GM18511 (cell line): Measurements from ENCODE around the gene TMTC4.
"Not testable (repeated sequence)": the region's sequence is repeated elsewhere in the genome, so short reads cannot be mapped to it uniquely, and the experiment has no call there.

Experiments
- ATAC-seq: cut with Tn5 transposase; IDR thresholded peaks from one replicate; pipeline ENCODE4 v1.9.1; 2021; ENCODE audit warnings: mild to moderate bottlenecking, moderate library complexity; ENCODE audit not compliant: unreplicated experiment

Gene TMTC4

DNA sequence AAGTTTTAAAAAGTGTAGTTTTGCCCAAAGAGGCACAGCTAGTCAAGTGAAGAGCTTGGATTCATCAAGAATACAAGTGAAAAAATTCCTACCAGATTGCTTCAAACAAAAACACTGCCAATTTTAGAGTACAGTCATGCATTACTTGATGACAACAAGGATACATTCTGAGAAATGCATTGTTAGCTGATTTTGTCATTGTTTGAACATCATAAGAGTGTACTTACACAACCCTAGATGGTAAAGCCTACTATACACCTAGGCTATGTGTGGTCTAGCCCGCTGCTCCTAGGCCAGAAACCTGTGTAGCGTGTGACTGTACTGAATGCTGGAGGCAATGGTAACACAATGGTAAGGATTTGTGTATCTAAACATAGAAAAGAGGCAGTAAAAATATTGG is 41.1 kb downstream of the TMTC4 start:
- no peak for ATAC-seq

DNA sequence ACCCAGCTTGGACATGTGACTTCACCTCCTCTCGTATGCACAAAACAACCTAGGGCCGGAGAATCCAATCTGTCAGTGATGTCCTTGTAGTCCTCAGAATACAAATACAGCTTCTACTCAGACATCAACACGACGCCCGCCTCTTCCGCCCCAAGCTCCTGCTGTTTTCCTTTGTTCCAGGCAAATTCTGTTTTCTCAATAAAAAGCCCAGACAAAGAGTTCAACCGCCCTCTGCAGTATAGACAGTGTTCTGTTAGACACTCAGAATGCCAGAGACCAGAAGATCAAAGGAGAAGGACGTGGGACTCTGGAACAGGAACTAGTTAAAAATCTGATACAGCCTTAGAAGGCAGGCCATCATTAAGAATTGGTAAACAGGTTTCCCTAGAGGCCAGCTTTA is 44.0 kb downstream of the TMTC4 start:
- no peak for ATAC-seq

DNA sequence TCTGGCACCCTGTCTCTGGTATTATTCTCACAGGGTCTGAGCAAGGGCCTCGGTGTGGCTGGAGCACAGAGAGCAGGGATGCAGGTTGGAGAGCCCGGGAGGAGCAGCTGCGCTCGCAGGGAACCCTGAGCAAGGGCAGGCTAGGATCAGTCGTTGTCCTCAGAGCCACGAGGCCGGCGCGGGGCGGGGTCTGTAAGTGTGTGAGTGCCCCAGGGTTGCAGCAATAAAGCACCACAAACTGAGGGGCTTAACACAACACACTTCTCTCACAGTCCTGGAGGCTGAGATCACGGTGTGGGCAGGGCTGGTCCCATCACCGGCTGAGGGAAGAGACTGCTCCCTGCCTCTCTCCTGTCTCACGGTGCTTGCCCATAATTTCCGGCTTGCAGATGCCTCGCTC is 47.5 kb downstream of the TMTC4 start:
- ATAC-seq: no peak

DNA sequence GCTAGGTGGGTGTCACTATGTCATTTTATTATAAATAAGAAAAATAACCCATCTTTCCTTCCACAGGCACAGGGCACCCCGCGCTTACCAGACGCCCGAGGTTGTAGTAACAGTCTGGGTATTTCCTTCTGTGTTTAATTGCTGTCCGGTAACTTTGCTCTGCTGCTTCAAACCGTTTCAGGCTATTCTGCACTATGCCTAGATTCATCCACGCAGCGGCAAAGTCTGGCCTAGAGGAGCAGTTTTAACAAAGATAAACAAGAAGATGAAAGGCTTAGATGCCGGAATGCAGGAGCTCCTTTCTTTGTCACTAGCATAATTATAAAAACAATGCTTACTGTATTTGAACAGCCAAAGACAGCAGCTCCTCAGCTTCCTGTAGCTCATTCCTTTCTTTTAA is 49.1 kb downstream of the TMTC4 start:
- no peak for ATAC-seq

DNA sequence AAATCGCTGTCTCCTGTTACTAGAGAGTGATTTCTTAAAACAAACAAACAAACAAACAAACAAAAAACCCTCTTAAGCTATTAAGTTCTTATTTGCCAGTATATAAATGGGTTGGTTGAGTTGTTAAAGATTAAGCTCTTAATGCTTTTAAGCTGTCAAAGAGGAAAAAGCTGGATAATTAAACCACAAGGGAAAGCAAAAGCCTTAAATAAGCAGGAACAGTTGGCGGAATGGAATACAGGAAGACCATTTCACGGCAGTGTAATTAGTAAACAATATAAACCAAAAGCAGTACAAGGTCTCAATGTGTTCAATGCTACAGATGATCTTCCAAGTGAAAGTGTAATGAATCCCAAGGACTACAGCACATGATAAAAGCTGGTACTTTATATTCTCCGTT is 53.8 kb downstream of the TMTC4 start:
- ATAC-seq: no peak

DNA sequence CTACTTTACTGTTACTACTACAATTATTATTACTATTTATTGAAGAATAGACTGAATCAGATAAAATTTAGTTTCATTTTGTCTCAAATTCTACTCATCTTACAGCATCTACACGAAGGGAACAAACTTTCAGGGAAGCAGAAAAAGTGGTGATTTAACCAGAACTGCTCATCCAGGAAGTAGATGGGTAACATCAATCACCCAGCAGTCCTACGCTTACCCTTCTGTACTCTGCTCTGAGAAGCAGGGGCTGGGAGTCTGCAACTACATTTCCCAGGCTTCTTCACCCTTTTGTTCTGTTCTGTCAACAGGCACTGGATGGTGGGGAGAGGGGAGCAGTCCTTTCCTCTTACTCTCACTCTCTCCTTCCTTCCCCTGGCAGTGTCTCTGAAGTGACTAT is 54.7 kb downstream of the TMTC4 start:
- no peak for ATAC-seq

DNA sequence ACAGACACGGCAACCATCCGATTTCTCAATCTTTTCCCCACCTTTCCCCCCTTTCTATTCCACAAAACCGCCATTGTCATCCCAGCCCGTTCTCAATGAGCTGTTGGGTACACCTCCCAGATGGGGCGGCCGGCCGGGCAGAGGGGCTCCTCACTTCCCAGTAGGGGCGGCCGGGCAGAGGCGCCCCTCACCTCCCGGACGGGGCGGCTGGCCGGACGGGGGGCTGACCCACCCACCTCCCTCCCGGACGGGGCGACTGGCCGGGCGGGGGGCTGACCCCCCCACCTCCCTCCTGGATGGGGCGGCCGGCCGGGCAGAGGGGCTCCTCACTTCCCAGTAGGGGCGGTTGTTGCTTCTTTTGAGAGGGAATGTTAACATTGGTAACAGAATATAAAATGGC is 55.7 kb downstream of the TMTC4 start:
- not testable (repeated sequence) for ATAC-seq

DNA sequence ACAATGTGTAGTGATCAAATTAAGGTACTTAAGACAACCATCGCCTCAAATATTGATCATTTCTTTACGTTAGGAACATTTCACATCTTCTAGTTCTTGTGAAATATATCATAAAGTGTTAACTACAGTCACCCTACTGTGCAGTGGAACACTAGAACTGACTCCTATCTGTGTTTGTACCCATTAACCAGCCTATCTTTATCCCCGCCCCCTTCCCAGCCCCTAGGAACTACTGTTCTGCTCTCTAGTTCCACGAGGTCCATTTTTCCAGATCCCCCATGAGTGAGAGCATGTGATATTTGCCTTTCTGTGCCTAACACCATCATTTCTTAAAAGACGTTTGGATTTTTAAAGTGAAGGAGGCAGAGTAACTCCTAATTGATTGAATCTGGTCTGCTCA is 61.6 kb downstream of the TMTC4 start:
- ATAC-seq: no peak

DNA sequence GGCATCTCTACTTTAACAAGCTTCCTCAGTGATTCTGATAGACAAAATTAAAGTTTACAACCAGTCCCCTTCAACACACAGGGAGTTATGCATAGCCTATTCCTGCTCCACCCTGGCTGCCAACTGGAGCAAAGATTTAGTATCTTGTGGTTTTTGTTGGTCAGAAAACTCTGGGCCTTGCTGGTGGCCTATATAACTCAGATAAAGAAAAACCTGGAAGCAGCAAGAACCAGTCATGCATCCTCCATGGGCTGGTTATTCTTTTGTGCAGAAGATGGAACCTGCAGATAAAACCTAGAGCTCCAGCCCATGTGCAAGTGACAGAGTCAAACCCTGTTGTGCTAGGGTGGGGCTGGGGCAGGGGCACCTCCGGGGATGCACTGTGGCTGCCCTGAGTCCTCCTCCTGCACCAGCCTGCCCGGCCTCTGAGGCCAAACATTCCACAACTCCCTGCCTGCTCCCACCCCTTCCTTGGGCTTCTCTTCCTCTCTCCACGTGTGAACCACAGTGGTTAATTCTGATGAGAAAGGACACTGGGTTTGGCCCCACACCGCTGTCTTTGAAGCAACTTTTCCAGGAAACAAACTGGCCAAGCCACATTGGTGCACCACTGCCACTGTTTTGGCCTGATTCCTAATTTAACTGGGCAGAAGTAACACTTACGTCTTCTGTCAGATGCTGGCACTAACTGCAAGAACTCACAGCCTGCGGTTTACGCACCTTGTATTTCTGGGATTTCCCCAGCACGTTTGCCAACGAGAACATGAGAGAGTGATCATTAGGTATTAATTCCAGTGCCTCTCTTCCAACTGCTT is 62.7 kb downstream of the TMTC4 start:
- ATAC-seq: peak; percentile 41

DNA sequence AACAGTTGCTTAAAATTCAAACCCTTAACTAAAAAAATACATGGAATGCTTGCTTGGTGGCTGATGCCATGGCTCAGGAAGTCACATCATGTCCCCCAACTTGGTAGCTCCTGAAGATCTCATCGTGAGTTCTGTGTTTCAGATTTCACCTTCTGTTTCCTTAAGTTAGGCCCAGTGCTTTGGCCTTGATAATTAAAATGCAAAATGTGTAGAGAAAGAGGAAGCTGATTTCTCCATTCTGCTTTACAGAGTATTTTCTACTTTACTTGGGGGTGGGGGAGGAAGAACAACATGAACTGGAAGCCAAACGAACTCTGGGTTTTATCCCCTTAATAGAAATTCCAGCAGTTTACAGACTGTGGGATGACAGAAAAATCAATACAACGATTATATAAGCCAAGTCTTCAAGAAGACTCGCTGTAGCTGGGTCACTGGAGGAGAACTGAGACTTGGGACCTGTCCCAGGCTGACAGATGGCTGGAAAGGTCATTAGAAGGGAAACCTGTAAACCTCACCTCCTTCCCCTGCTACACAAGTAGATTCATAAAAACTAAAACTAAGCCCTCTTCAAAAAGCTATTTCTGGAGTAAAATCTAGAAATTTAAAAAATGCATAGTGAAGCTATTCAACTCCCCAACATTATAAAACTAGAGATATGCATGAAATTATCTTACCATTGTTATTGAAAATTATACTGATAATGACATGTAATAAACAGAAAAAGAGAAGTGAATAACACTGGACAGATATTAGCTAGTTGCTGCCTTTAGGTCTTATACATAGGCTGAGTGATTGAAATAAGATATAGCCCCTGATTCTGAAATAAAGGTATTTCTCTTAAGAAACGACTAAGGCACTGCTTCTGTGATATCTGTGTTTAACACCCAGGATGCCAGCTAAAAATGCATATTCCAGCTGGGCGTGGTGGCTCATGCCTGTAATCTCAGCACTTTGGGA is 63.9 kb downstream of the TMTC4 start:
- ATAC-seq: peak; percentile 22

DNA sequence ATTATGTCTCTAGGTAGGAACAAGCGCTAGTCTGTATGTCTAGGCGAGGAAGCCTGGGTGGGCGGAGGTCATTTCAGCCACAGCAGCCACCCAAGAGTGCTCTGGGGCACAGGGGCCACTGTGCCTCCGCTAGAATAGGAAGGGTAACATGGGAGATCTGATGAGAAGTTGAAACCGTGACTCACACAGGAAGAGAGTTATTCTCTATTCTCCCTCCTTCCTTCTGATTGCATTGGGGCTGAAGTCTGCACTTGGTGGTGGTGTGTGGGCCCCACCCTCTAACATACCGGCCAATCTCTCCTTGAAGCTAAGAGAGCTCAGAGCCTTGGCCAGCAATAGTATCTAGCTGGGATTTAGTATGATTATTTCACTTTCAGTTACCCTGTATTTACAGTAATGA is 65.7 kb downstream of the TMTC4 start:
- peak; percentile 93 for ATAC-seq

DNA sequence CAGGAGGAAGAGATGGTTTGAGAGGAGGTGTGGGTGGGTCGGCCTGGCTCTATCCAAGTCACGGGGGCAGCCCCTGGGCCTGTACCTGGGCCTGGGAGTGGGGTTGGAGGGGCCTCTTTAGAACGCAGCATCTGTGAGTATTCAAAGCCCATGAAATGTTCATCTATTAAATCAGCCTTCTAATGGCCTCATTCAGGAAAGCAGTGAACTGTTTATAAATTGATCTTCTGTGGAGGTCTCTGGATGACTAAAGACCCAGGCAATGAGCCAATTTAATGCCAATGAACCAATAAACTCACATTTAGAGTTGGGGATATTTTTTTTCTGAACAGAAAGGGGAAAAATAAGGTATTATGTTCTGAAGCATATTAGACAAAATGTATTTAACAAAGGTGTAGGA is 66.1 kb downstream of the TMTC4 start:
- ATAC-seq: no peak

DNA sequence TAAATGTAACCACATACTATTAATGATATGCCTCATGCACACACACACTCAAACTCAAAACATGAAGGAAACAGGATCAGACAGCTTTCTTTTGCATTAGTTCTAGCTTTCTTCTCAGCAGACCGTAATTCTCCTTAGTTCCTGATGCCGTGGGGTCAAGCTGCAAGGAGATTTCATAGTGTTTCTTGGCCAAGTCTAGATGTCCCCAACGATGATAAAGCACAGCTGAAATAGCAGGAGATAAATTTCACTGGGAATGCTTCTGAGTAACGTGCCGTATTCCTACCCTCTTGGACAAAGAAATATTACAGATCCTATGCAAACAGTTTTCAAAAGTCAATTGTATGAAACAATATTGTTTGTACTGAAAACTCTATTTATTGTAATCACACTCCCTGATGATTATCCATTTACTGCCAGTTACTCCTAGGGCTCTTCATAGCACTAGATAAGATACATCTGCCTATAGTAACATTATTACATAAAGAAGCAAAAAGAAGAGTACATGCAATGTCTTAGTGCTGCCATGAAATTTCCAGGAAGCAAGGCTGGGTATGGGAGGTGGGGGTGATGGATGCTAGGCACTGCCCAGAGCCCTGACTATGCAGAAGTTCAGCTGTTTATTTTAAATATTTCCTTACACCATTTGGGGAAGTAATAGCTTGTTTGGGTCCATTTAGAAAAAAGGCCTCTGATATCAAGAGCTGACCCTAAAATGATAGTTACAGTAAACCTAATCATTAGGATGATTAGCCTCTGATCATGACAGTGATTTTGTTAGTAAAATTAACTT is 69.5 kb downstream of the TMTC4 start:
- no peak for ATAC-seq

DNA sequence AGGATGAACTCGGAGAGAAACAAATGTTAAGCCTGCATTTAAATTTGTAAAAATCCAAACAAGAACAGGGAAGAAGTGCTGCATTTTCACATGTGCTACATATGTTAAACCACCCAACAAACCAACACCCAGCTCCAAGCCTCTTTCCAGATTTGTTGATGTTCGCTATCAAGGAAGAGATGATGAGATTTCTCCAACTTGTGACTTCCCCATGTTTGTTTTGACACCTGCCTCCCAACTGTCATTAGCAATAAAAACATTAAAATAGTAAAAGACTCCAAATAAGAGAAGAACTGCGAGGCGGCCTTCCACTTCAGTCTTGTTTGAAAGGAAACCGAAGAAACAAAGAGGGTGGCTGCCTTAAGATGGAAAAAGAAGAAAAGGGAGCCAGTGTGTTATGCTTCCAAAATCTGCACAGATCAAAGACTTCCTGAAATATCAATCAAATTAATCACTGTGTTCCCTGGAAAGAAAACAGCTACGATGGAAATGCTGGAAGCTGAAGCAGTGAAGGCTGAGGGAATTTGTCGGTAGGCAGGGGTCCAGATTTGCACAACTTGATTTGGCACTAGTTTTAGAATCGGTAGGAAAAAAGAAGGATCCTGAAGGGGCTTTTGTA is 72.0 kb downstream of the TMTC4 start:
- no peak for ATAC-seq

DNA sequence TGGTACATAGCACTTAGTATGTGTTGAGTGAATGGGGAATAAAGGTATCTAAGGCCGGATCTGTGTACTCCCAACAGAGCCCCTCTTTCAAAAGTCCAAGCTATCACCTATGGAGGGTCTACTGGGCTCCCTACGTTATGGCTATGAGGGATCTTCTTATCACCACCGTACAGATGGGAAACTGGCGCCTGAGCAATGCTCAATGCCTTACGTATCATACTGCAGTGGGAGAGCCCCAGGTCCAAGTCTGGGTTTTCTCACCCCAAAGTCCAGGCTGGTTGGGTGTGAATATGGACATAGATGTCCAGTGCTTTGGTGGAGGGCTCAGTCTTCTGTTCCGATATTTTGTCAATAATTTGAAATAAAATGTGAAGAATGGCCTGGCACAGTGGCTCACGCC is 72.9 kb downstream of the TMTC4 start:
- ATAC-seq: no peak

DNA sequence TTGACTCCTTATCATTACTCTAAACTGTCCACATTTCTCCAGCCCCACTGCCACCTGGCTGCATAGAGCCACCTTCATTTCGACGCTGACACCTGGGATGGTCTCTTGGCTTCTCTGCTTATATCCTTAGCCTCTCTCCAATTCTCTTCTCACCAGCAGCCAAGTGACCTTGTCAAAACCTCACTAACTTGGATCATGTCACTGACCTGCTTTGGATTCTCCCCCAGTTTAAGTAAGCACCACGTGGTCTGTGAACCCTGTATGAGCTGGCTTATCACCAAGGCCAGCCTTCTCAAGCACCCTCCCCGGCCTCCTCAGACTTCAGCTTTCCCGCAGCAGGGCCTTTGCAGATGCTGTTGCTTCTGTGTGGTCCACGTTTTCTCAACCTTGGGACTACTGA is 73.7 kb downstream of the TMTC4 start:
- no peak for ATAC-seq

DNA sequence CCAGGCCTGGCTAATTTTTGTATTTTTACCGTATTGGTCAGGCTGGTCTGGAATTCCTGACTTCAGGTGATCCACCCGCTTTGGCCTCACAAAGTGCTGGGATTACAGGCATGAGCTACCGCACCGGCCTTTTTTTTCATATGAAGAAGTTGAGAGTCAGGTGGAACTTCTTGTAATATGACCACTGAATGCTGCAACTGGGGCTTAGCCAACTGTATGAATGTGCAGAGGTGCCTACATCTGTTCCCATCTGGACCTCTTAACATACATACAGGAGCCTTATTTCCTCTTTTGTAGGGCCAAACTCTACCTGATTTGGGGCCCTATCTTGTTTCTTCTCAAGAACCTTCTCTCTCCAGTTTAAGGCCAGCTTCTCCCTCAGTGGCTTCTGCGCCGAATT is 74.1 kb downstream of the TMTC4 start:
- no peak for ATAC-seq

DNA sequence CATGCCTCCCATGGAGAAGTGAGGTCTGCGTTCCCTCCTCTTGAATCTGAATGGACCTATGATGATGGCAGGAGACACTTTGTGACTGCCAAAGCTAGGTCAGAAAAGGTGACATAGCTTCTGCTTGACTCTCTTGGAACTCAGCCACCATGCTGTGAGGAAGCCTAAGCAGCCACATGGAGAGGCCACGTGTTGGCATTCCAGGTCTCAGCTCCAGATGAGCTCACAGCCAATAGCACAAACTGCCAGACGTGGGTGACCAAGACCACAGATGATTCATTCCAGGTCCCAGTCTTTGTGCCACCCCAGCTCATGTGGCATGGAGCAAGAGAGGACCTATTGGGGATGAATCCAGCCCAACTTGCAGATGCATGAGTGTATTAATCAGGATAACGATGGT is 77.3 kb downstream of the TMTC4 start:
- no peak for ATAC-seq

DNA sequence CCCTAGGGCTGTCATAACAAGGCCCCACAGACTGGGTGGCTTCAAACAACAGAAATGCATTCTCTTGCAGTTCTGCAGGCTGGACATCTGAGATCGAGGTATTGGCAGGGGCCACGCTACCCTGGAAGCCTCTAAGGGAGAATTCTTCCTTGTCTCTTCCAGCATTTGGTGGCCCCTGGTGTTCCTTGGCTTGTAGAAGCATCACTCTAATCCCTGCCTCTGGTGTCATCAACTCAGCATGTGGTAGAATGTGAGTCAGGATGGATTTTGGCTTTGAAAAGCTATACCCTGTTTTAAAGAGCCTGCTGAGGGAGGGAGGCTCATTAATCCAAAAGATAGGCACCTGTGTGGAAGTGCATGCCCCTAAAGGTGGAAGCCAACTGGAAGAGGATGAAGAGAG is 78.1 kb downstream of the TMTC4 start:
- ATAC-seq: no peak

DNA sequence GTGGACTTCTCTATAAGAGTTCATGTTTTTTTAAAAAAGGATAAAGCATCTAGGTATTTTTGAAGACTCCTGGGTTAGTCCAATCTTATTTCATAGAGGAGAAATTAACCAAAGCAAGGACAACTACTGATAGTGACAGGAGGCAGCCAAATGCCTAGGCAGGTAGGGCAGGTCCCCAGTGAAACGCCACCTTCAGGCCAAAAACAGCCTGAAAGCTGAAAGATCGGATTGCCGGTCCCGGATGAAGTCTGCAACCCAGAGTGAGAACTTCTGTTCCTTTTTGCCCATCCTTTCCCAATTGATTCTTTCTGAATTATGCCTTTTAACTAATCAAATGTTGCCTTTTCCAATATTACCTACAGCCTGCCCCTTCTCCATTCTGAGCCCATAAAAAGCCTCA is 79.9 kb downstream of the TMTC4 start:
- no peak for ATAC-seq

DNA sequence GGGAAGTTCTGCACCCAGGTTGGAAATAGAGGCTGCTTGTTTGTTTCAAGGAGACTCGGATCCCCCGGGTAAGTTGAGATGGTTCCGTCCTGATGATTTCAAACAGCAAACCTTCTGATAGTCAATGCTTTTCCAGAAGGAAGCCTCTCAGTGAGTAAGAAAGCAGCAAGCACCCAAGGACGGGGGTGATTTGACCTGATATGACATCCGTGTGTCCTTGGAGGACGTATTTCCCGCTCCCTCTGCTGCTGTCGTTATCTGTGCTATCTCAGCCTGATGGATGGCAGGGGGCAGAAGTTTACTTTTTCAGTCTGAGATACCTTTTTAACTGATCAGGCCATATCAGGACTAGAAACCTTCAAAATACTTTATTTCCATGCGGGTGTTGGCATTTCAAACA is 80.3 kb downstream of the TMTC4 start:
- no peak for ATAC-seq
